Thoracic aorta (tissue), 2 donors: ENCODE results near the gene ADAMTS17. TPM values are rescaled to one million over a fixed set of nuclear protein-coding genes. Genes with fewer than 3 reads are reported as not detected.

Source experiments
- ATAC-seq: fragments of 150-250 bp; one replicate; pipeline ENCODE4 v1.8.0; 2017; ENCODE audit warnings: low read depth; ENCODE audit not compliant: insufficient number of reproducible peaks, low FRiP score
- DNase-seq: peaks from one replicate; pipeline ENCODE4 v3.0.0-alpha.2; 2020; ENCODE audit warnings: low spot score
- H3K27ac ChIP-seq, 2 donors: fragments of 200-600 bp; sonication (generic); 1 replicate in 1 of 2; 2 replicates in 1 of 2; pipeline ENCODE4 v1.5.1; 2016; ENCODE audit warnings: mild to moderate bottlenecking in 2 of 2, moderate library complexity in 2 of 2
- H3K27me3 ChIP-seq: fragments of 200-600 bp; sonication (generic); replicated peaks from 2 replicates; pipeline ENCODE4 v1.6.0; 2016; ENCODE audit warnings: mild to moderate bottlenecking; ENCODE audit not compliant: insufficient read depth
- H3K36me3 ChIP-seq: fragments of 200-600 bp; sonication (generic); one replicate; pipeline ENCODE4 v1.5.1; 2016
- H3K4me1 ChIP-seq, 2 donors: fragments of 200-600 bp; sonication (generic); 1 replicate in 1 of 2; 2 replicates in 1 of 2; pipeline versions ENCODE4 v1.5.1 to v1.6.0; 2016; ENCODE audit warnings: low read depth in 2 of 2, mild to moderate bottlenecking in 1 of 2; ENCODE audit not compliant: control insufficient read depth in 1 of 2
- H3K4me3 ChIP-seq: fragments of 200-600 bp; sonication (generic); 2 replicates; pipeline ENCODE4 v1.5.1; 2016; ENCODE audit warnings: mild to moderate bottlenecking
- H3K9me3 ChIP-seq: fragments of 200-600 bp; sonication (generic); 2 replicates; pipeline ENCODE4 v1.5.1; 2016
- CTCF ChIP-seq: fragments of 200-600 bp; sonication (generic); IDR thresholded peaks from one replicate; pipeline ENCODE4 v1.5.1; 2019; ENCODE audit warnings: antibody characterized with exemption
- total RNA-seq, 2 donors: library from RNA; depleted of rRNA; stranded (reverse); fragments of >200 nt; gene quantifications; one replicate each; pipeline versions ENCODE4 v1.1.0 to v1.2.3, GENCODE V29; 2016

ADAMTS17 gene
- total RNA-seq, 2 donors from 2014 or later, result 2.8 to 8.1 TPM

- TF ChIP-seq CTCF, result no peak
- no peaks in the 10 kb centered on the region for H3K9me3 ChIP-seq
- no peak for DNase-seq
- no peak overlapping the region for H3K4me3 ChIP-seq
- no peaks in the 10 kb centered on the region for H3K36me3 ChIP-seq
- no peak for ATAC-seq
- peaks cover 12 to 38% of the 10 kb centered on the region in 2 donors for H3K4me1 ChIP-seq
- no peaks in the 10 kb centered on the region for H3K27me3 ChIP-seq
- H3K27ac ChIP-seq, result no peak overlapping the region
Measured at GRCh38 chr15:100249096-100249815, 92.5 kb downstream of the ADAMTS17 start.

GRCh38 chr15:100248236-100248635 lies 93.5 kb downstream of the ADAMTS17 start:
- Histone ChIP-seq H3K27me3 (no peaks in the 10 kb centered on the region), H3K27ac (no peak overlapping the region), H3K9me3 (no peaks in the 10 kb centered on the region), H3K4me1 (peaks cover 12 to 38% of the 10 kb centered on the region in 2 donors), H3K4me3 (no peak overlapping the region), H3K36me3 (no peaks in the 10 kb centered on the region)
- DNase-seq, result no peak
- TF ChIP-seq CTCF, result no peak
- ATAC-seq, result no peak

GRCh38 chr15:100247228-100248225 lies 94.2 kb downstream of the ADAMTS17 start:
- no peak overlapping the region for H3K4me3 ChIP-seq
- TF ChIP-seq CTCF, result no peak
- DNase-seq (no peak), ATAC-seq (no peak)
- H3K4me1 ChIP-seq, result peaks cover 12 to 45% of the 10 kb centered on the region in 2 donors
- no peaks in the 10 kb centered on the region for H3K27me3 ChIP-seq
- no peaks in the 10 kb centered on the region for H3K9me3 ChIP-seq
- no peak overlapping the region for H3K27ac ChIP-seq
- H3K36me3 ChIP-seq, result no peaks in the 10 kb centered on the region

- Histone ChIP-seq H3K27me3 (no peaks in the 10 kb centered on the region), H3K36me3 (no peaks in the 10 kb centered on the region), H3K27ac (no peak overlapping the region), H3K9me3 (no peaks in the 10 kb centered on the region), H3K4me1 (peaks cover 12 to 60% of the 10 kb centered on the region in 2 donors), H3K4me3 (no peak overlapping the region)
- ATAC-seq (no peak), DNase-seq (no peak)
- TF ChIP-seq CTCF, result no peak
Measured at GRCh38 chr15:100245855-100246254, 95.9 kb downstream of the ADAMTS17 start.

- TF ChIP-seq CTCF, result no peak
- no peak overlapping the region for H3K27ac ChIP-seq
- ATAC-seq (no peak), DNase-seq (no peak)
- peaks cover 12 to 57% of the 10 kb centered on the region in 2 donors for H3K4me1 ChIP-seq
- no peaks in the 10 kb centered on the region for H3K9me3 ChIP-seq
- no peaks in the 10 kb centered on the region for H3K36me3 ChIP-seq
- H3K4me3 ChIP-seq, result no peak overlapping the region
- H3K27me3 ChIP-seq, result no peaks in the 10 kb centered on the region
Measured at GRCh38 chr15:100245487-100245820, 96.3 kb downstream of the ADAMTS17 start.
